GM12892 (cell line): ENCODE data around the gene TTC39B.

Experiments used
- POLR2A ChIP-seq: IDR thresholded peaks from 2 replicates; pipeline ENCODE4 v1.6.1; 2011; ENCODE audit warnings: low read depth, low read length, control low read depth
- POLR2AphosphoS5 ChIP-seq: IDR thresholded peaks from 2 replicates; pipeline ENCODE4 v1.6.1; 2011; ENCODE audit warnings: low read depth, low read length, control low read depth

DNA sequence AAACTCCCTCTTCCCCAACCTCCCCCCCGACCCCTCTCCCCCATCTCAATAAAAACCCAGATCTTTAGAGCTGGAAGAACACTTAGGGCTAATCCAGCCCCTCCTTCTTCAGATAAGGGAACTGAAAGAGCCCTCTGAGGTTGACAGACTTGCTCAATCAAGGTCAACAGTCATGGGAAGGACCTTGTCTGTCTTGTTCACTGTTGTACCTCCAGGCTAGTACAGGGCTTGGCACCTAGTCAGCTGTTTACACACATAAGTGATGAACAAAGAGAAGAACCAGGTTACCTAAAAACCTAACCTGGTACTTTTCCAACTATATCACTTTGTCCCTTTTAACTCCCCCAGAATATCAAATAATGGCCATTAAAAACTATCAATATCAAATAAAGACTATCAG is 2.4 kb downstream of the TTC39B start:
- no peak for TF ChIP-seq POLR2A
- no peak for TF ChIP-seq POLR2AphosphoS5
